ENCODE results near the gene ISG20. TPM values are rescaled to one million over a fixed set of nuclear protein-coding genes. Genes with fewer than 3 reads are reported as not detected.
"Not testable (repeated sequence)": the region's sequence is repeated elsewhere in the genome, so short reads cannot be mapped to it uniquely, and the experiment has no call there.

The ISG20 gene
- total RNA-seq, 1 experiment from 2014 or later = 1.8 TPM

DNA sequence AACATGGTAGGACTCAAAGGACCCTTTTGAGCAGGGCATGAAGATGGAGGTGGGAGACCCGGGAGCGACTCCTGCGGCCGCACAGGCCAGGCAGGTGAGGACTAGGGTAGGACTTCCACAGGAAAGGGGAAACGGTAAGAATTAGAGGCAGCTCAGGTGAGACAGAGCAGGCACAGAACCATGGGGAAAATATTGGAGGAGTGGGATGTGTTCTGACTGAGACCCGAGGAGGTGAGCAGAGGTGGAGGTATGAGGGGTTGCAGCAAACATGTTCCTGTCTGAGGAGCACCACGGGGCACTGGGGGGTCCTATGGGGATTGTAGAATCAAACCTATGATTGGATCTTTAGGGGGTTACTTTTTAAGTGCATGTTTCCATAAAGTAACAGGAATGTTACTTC, 1.4 kb upstream of the ISG20 start:
- Histone ChIP-seq H3K36me3 (ENCODE audit: insufficient read depth, low read length, poor library complexity, severe bottlenecking) (peaks cover 4% of the 10 kb centered on the region), H3K27ac (ENCODE audit: low read depth, low read length, poor library complexity, severe bottlenecking) (no peak overlapping the region), H3K27me3 (replicated peaks; ENCODE audit: insufficient read depth, low read depth, low read length, poor library complexity) (no peaks in the 10 kb centered on the region), H3K4me3 (ENCODE audit: low read depth, low read length, poor library complexity, severe bottlenecking) (no peak overlapping the region), H3K4me1 (ENCODE audit: insufficient read depth, low read length, poor library complexity, severe bottlenecking) (peaks cover 7% of the 10 kb centered on the region), H3K9me3 (ENCODE audit: low read depth, low read length, poor library complexity, severe bottlenecking) (no peaks in the 10 kb centered on the region)
- ChIA-PET CTCF (no interaction called here), POLR2A (ENCODE audit: low non-redundant PET) (no interaction called here)
- no peak for TF ChIP-seq EZH2 (IDR thresholded peaks at IDR 0.05; ENCODE audit: borderline replicate concordance, low read depth, low read length, poor library complexity, severe bottlenecking)
- TF ChIP-seq, protein P1, sequence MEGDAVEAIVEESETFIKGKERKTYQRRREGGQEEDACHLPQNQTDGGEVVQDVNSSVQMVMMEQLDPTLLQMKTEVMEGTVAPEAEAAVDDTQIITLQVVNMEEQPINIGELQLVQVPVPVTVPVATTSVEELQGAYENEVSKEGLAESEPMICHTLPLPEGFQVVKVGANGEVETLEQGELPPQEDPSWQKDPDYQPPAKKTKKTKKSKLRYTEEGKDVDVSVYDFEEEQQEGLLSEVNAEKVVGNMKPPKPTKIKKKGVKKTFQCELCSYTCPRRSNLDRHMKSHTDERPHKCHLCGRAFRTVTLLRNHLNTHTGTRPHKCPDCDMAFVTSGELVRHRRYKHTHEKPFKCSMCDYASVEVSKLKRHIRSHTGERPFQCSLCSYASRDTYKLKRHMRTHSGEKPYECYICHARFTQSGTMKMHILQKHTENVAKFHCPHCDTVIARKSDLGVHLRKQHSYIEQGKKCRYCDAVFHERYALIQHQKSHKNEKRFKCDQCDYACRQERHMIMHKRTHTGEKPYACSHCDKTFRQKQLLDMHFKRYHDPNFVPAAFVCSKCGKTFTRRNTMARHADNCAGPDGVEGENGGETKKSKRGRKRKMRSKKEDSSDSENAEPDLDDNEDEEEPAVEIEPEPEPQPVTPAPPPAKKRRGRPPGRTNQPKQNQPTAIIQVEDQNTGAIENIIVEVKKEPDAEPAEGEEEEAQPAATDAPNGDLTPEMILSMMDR (conservative IDR thresholded peaks at IDR 0.05; ENCODE audit: low read depth, low read length) = no peak
- intact Hi-C loops (cut with micrococcal nuclease; ENCODE audit: unreplicated experiment) = no loop called here
- no TSS peak for BruUV-seq (replicated peaks)
- DNase-seq (ENCODE audit: low spot score) = no peak

DNA sequence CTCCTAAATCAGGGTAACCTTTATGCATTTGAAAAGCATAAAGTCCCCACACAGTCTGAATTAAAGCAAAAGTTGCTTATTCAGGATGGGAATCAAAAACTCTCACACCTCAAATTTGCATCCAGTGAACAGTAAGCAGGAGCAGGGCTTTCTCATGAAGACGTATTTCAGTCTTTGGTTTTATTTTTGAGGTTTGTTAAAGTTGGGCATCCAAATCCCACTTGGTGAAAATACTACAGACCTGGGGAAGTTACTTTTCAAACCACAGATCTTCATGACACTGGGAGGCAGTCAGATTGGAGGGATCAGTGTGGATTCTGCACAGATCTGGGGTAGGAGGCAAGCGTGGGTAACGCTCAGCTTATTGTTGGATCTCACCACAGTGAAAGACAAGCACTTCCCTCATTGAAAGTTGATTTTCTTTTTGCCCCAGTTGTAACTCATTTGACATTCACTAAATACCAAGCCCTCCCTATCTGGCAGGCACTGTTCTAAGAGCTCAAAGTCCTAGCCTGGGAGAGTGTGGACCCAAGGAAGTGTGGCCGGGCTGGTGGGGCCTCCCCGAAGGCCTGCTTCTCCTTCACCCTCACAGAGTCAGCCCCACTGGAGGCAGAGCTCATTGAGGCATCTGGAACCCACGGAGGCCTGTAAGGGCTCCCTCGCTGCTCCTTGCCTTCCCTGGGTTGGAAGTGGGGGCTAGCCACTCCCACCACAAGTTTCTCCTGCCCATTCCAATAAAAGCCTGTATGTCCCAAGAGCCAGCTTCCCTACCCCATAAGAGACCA, 783 bp upstream of the ISG20 start:
- peaks cover 4% of the 10 kb centered on the region for H3K36me3 ChIP-seq (ENCODE audit: insufficient read depth, low read length, poor library complexity, severe bottlenecking)
- H3K27me3 ChIP-seq (replicated peaks; ENCODE audit: insufficient read depth, low read depth, low read length, poor library complexity) = no peaks in the 10 kb centered on the region
- no peaks in the 10 kb centered on the region for H3K9me3 ChIP-seq (ENCODE audit: low read depth, low read length, poor library complexity, severe bottlenecking)
- peaks cover 7% of the 10 kb centered on the region for H3K4me1 ChIP-seq (ENCODE audit: insufficient read depth, low read length, poor library complexity, severe bottlenecking)
- H3K27ac ChIP-seq (ENCODE audit: low read depth, low read length, poor library complexity, severe bottlenecking) = peak overlapping the region; percentile 64
- CTCF ChIA-PET = interaction anchor here (1.7 kb wide), 1 partner anchor 13 kb away, joined by 6 read pairs; no protein-coding TSS in a partner anchor
- H3K4me3 ChIP-seq (ENCODE audit: low read depth, low read length, poor library complexity, severe bottlenecking) = peak overlapping the region; percentile 48
- BruUV-seq (replicated peaks) = no TSS peak
- DNase-seq (ENCODE audit: low spot score) = no peak
- intact Hi-C loops (cut with micrococcal nuclease; ENCODE audit: unreplicated experiment) = no loop called here
- no peak for TF ChIP-seq EZH2 (IDR thresholded peaks at IDR 0.05; ENCODE audit: borderline replicate concordance, low read depth, low read length, poor library complexity, severe bottlenecking)
- TF ChIP-seq, protein P1 (conservative IDR thresholded peaks at IDR 0.05; ENCODE audit: low read depth, low read length) = no peak
- POLR2A ChIA-PET (ENCODE audit: low non-redundant PET) = no interaction called here

DNA sequence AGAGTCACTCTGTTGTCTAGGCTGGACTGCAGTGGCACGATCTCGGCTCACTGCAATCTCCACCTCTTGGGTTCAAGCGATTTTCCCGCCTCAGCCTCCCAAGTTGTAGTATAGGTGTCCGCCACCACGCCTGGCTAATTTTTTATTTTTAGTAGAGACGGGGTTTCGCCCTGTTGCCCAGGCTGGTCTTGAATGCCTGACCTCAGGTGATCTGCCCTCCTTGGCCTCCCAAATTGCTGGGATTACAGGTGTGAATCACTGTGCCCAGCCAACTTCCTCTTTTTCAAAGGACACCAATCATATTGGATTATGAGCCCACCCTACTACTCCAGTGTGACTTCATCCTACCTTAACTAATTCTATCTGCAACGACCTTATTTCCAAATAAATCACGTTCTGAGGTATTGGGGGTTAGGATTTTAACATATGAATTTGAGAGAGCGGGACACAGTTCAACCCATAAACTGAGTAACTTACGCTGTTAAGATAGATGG, 3.2 kb downstream of the ISG20 start:
- CTCF ChIA-PET = no interaction called here
- no peak overlapping the region for H3K27ac ChIP-seq (ENCODE audit: low read depth, low read length, poor library complexity, severe bottlenecking)
- peaks cover 7% of the 10 kb centered on the region for H3K4me1 ChIP-seq (ENCODE audit: insufficient read depth, low read length, poor library complexity, severe bottlenecking)
- intact Hi-C loops (cut with micrococcal nuclease; ENCODE audit: unreplicated experiment) = no loop called here
- TF ChIP-seq EZH2 (IDR thresholded peaks at IDR 0.05; ENCODE audit: borderline replicate concordance, low read depth, low read length, poor library complexity, severe bottlenecking) = no peak
- TF ChIP-seq, protein P1 (conservative IDR thresholded peaks at IDR 0.05; ENCODE audit: low read depth, low read length) = no peak
- H3K9me3 ChIP-seq (ENCODE audit: low read depth, low read length, poor library complexity, severe bottlenecking) = no peaks in the 10 kb centered on the region
- BruUV-seq (replicated peaks) = no TSS peak
- H3K4me3 ChIP-seq (ENCODE audit: low read depth, low read length, poor library complexity, severe bottlenecking) = no peak overlapping the region
- no peaks in the 10 kb centered on the region for H3K36me3 ChIP-seq (ENCODE audit: insufficient read depth, low read length, poor library complexity, severe bottlenecking)
- POLR2A ChIA-PET (ENCODE audit: low non-redundant PET) = no interaction called here
- DNase-seq (ENCODE audit: low spot score) = no peak
- H3K27me3 ChIP-seq (replicated peaks; ENCODE audit: insufficient read depth, low read depth, low read length, poor library complexity) = no peaks in the 10 kb centered on the region

DNA sequence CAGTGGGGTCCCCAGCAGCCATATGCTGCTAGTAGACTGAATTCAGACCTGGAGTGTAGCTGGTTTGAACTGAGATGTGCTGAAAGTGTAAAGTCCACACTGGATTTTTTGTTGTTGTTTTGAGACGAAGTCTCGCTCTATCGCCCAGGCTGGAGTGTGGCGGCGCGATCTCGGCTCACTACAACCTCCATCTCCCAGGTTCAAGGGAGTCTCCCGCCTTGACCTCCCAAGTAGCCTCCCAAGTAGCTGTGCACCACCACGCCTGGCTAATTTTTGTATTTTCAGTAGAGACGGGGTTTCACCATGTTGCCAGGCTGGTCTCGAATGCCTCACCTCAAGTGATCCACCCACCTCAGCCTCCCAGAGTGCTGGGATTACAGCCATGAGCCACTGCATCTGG, 3.7 kb downstream of the ISG20 start:
- H3K36me3 ChIP-seq (ENCODE audit: insufficient read depth, low read length, poor library complexity, severe bottlenecking); H3K9me3 ChIP-seq (ENCODE audit: low read depth, low read length, poor library complexity, severe bottlenecking); DNase-seq (ENCODE audit: low spot score); H3K27ac ChIP-seq (ENCODE audit: low read depth, low read length, poor library complexity, severe bottlenecking); H3K4me1 ChIP-seq (ENCODE audit: insufficient read depth, low read length, poor library complexity, severe bottlenecking); CTCF ChIA-PET; H3K4me3 ChIP-seq (ENCODE audit: low read depth, low read length, poor library complexity, severe bottlenecking); BruUV-seq (replicated peaks); intact Hi-C loops (cut with micrococcal nuclease; ENCODE audit: unreplicated experiment); POLR2A ChIA-PET (ENCODE audit: low non-redundant PET); H3K27me3 ChIP-seq (replicated peaks; ENCODE audit: insufficient read depth, low read depth, low read length, poor library complexity): not testable (repeated sequence)
